GM12865 (cell line): Measurements from ENCODE around the gene ARMC9.

Experiments
- DNase-seq: peaks from one replicate; pipeline ENCODE4 v3.0.0; 2010; ENCODE audit warnings: low read depth
- H3K4me3 ChIP-seq: 2 replicates; pipeline ENCODE4 v1.5.1; 2011; ENCODE audit warnings: mild to moderate bottlenecking, low read depth, low read length, control low read depth
- CTCF ChIP-seq: IDR thresholded peaks from 2 replicates; pipeline ENCODE4 v1.5.1; 2011; ENCODE audit warnings: low read length, control low read depth, low read depth, inconsistent platforms; ENCODE audit not compliant: insufficient read depth; ENCODE audit errors: missing control alignments

ARMC9 gene

GRCh38 chr2:231357048-231357447, 158.6 kb downstream of the ARMC9 start:
- no peak for TF ChIP-seq CTCF
- H3K4me3 ChIP-seq: no peak overlapping the region
- DNase-seq: no peak

GRCh38 chr2:231357931-231358330, 159.5 kb downstream of the ARMC9 start:
- H3K4me3 ChIP-seq: no peak overlapping the region
- DNase-seq: no peak
- TF ChIP-seq CTCF: no peak

- TF ChIP-seq CTCF: no peak
- H3K4me3 ChIP-seq: no peak overlapping the region
- DNase-seq: no peak
Measured at GRCh38 chr2:231359441-231359840, 161.0 kb downstream of the ARMC9 start.

- no peak overlapping the region for H3K4me3 ChIP-seq
- DNase-seq: no peak
- no peak for TF ChIP-seq CTCF
Measured at GRCh38 chr2:231359948-231360347, 161.5 kb downstream of the ARMC9 start.

- no peak overlapping the region for H3K4me3 ChIP-seq
- no peak for DNase-seq
- no peak for TF ChIP-seq CTCF
Measured at GRCh38 chr2:231360401-231360800, 162.0 kb downstream of the ARMC9 start.

GRCh38 chr2:231360881-231361371, 162.5 kb downstream of the ARMC9 start:
- no peak for TF ChIP-seq CTCF
- no peak overlapping the region for H3K4me3 ChIP-seq
- no peak for DNase-seq
